Adrenal gland (tissue), 12 donors: ENCODE data around the gene ARHGAP8. TPM values are rescaled to one million over a fixed set of nuclear protein-coding genes. Genes with fewer than 3 reads are reported as not detected.

ENCODE experiments used
- DNase-seq, 7 donors: peaks; one replicate each; pipeline ENCODE4 v3.0.0-alpha.2; 2019 to 2020
- H3K27ac ChIP-seq, 5 donors: fragments of 200-600 bp; sonication (generic) in 4 of 5; 1 replicate in 3 of 5; 2 replicates in 2 of 5; pipeline versions ENCODE4 v1.5.1 to v1.8.0; 2016 to 2020; ENCODE audit warnings: mild to moderate bottlenecking in 1 of 5
- H3K27me3 ChIP-seq: fragments of 200-600 bp; 2 replicates; pipeline ENCODE4 v1.8.0; 2021
- H3K36me3 ChIP-seq, 2 donors: fragments of 200-600 bp; replicated peaks in 1 of 2; 1 replicate in 1 of 2; 2 replicates in 1 of 2; pipeline versions ENCODE4 v1.5.1 to v1.8.0; 2018 to 2022
- H3K4me1 ChIP-seq, 2 donors: fragments of 200-600 bp; replicated peaks in 1 of 2; 1 replicate in 1 of 2; 2 replicates in 1 of 2; pipeline versions ENCODE4 v1.5.1 to v1.8.0; 2018 to 2021
- H3K4me3 ChIP-seq, 4 donors: fragments of 200-600 bp; sonication (generic) in 3 of 4; one replicate each; pipeline ENCODE4 v1.5.1; 2016 to 2018
- H3K9me3 ChIP-seq, 3 donors: fragments of 200-600 bp; sonication (generic) in 1 of 3; replicated peaks in 1 of 3; 1 replicate in 2 of 3; 2 replicates in 1 of 3; pipeline versions ENCODE4 v1.5.1 to v1.8.0; 2016 to 2021
- POLR2A ChIP-seq, 2 donors: fragments of 450-650 bp; IDR thresholded peaks; one replicate each; pipeline ENCODE4 v1.6.1; 2017; ENCODE audit warnings: antibody characterized with exemption in 2 of 2, mild to moderate bottlenecking in 2 of 2, moderate library complexity in 1 of 2
- WGBS, 4 donors: extraction: QIAGEN DNeasy Blood & Tissue Kit in 2 of 4; methylation state at CpG; one replicate each; pipeline versions ENCODE4 v1.1.5 to v1.1.7; 2013 to 2017; 5-methylcytosine and 5-hydroxymethylcytosine counted together
- intact Hi-C, 2 donors: fragments of 100-400 bp; cut with DNase I; formaldehyde crosslinking; loops; one replicate each; pipeline versions ENCODE4 v1.14.1 to v1.15.0; 2022 to 2023
- polyA plus RNA-seq, 3 donors: library from polyadenylated mRNA; stranded (reverse); fragments of 200-250 nt in 2 of 3; fragments of 350-450 nt in 1 of 3; fragmentation: Illumina TruSeq in 1 of 3; extraction: RNeasy Lipid Tissue Mini Kit (QIAGEN cat#74804) in 1 of 3; gene quantifications; one replicate each; pipeline ENCODE4 v1.2.3, GENCODE V29; 2013 to 2014
- total RNA-seq, 9 donors: library from RNA; depleted of rRNA in 4 of 9; stranded (reverse); fragments of >200 nt in 4 of 9; fragments of 120-200 nt in 1 of 9; fragmentation: NEBNext Ultra II Directional in 1 of 9; extraction: Animal tissue kit (Norgen Biotek cat#: 25700) in 1 of 9; gene quantifications; one replicate each; pipeline versions ENCODE4 v1.1.0 to v1.2.4, GENCODE V29; 2013 to 2023
- TF ChIP-seq, protein P1 (sequence below), 6 experiments: fragments of 450-650 bp in 4 of 6; fragments of 200-600 bp in 2 of 6; sonication (generic) in 1 of 6; IDR thresholded peaks; 1 replicate in 5 of 6; 2 replicates in 1 of 6; pipeline versions ENCODE4 v1.5.1 to v1.8.0; 2016 to 2021; ENCODE audit warnings: antibody characterized with exemption in 6 of 6, mild to moderate bottlenecking in 2 of 6, moderate library complexity in 1 of 6
- donor health status: healthy with polysubstance abuse.
- donor health status: Bipolar disorder and iron deficiency.
- donor health status: DM: yes; HTN: yes; CAD: no.
- donor health status: DM: no; HTN: no; CAD: no.
- donor health status: DM: no; HTN: no; CAD: no.
- donor health status: DM: yes; HTN: yes; CAD: no.

Gene ARHGAP8
- total and polyA plus RNA-seq, 12 donors, result 0.12 to 17.8 (median 1.1) TPM

DNA sequence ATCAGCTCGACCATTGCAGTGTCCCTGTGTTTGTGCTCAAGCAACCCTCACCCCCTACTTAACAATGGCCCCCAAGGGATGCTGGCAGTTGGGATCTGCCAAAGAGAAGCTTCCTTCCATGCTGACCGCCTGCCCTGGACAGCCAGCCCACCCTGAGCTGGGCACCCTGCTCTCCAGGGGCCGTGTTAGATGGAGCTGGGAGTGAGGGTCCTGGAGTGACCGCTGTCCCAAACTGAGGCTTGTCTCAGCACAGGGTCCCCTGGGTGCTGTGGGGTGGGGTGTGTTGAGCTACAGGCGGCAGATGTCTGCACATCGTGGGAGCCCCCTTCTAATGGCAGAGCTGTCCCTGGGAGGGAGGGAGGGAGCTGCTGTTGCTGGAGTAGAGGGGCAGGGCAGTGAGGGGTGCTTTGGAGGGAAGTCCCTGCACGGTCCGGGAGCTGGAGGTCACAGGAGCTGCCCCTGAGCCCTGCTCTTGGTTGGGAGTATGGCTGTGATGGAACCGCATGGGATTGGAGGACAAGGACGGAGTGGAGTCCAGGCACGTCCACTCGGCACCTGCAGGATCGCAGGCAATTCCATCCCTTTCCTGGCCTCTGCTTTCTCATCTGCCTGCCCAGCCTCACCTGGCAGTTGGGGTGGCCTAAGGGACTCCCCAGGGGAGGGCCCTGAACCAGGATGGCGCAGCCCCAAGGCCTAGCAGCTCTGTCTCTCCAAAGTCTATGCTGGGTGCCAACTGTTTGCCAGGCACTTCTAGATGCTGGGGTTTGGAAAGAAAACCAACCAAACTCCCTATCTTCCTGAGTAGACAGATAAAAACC, 126.3 kb downstream of the ARHGAP8 start:
- TF ChIP-seq, protein P1, sequence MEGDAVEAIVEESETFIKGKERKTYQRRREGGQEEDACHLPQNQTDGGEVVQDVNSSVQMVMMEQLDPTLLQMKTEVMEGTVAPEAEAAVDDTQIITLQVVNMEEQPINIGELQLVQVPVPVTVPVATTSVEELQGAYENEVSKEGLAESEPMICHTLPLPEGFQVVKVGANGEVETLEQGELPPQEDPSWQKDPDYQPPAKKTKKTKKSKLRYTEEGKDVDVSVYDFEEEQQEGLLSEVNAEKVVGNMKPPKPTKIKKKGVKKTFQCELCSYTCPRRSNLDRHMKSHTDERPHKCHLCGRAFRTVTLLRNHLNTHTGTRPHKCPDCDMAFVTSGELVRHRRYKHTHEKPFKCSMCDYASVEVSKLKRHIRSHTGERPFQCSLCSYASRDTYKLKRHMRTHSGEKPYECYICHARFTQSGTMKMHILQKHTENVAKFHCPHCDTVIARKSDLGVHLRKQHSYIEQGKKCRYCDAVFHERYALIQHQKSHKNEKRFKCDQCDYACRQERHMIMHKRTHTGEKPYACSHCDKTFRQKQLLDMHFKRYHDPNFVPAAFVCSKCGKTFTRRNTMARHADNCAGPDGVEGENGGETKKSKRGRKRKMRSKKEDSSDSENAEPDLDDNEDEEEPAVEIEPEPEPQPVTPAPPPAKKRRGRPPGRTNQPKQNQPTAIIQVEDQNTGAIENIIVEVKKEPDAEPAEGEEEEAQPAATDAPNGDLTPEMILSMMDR (IDR thresholded peaks at IDR 0.05), result no peak
- no peak for TF ChIP-seq POLR2A (IDR thresholded peaks at IDR 0.05)
- Histone ChIP-seq H3K4me3 (no peak overlapping the region), H3K27ac (no peak overlapping the region), H3K9me3 (no peaks in the 10 kb centered on the region), H3K36me3 (no peaks in the 10 kb centered on the region), H3K4me1 (no peaks in the 10 kb centered on the region), H3K27me3 (no peaks in the 10 kb centered on the region)
- WGBS, 4 donors, result 81 to 91% (median 86%) methylated on average over 6 to 14 of the region's 14 CpGs
- DNase-seq, result no peak
- intact Hi-C loops, result no loop called here

DNA sequence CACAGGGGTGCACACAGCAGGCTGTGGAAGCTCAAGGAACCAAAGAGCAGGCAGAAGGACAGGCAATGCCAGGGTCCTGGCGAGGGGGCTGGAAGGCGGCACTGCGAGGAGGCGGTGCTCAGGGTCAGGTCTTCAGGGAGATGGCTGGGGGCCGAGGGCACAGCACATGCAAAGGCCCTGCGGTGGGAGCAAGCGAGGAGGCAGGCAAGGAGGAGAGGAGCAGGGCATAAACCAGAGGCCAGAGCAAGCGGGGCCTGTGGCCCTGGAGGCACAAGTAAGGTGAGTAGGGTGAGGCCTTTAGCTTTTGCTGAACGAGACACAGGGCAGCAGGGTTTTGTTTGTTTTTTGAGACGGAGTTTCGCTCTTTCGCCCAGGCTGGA, 126.9 kb downstream of the ARHGAP8 start:
- DNase-seq, result no peak
- intact Hi-C loops, result no loop called here
- Histone ChIP-seq H3K4me3 (no peak overlapping the region), H3K4me1 (no peaks in the 10 kb centered on the region), H3K27me3 (no peaks in the 10 kb centered on the region), H3K36me3 (no peaks in the 10 kb centered on the region), H3K27ac (no peak overlapping the region), H3K9me3 (no peaks in the 10 kb centered on the region)
- TF ChIP-seq, protein P1 (IDR thresholded peaks at IDR 0.05), result no peak
- TF ChIP-seq POLR2A (IDR thresholded peaks at IDR 0.05), result no peak
- WGBS, 4 donors, result 93 to 96% (median 96%) methylated on average over 12 of the region's 12 CpGs

DNA sequence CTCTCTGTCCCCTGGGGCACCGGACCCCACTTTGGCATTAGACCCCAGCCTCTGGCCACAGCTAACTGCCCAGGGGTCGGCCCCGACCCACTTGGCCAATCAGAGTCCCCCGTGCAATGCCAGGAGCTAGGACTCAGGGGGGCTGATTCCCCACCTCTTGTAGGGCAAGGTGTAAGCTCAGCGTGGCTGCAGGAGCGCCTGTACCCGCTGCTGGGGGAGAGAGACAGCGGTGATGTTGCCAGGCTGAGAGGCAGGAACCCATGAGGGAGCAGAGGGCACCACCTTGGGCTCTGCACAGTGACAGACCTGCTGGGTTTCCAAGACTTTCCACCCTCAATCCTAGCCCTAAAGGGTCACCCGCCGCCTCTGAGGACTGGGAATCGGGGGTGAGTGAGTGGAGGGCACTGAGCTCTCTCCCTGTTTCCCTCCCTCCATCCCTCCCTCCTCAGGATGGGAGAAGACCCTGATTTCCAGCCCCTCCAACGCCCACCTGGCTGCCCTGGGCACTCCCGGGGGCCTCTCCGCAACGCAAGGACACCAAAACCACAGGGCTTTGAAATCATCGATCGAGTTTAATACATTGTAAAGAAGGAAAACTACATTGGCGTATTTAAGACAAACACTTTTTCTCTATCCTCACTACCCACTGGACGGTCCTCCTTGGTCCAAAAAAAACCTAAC, 128.4 kb downstream of the ARHGAP8 start:
- no peak overlapping the region for H3K27ac ChIP-seq
- intact Hi-C loops, result no loop called here
- no peaks in the 10 kb centered on the region for H3K4me1 ChIP-seq
- H3K9me3 ChIP-seq, result no peaks in the 10 kb centered on the region
- WGBS, 4 donors, result 93 to 96% (median 95%) methylated on average over 12 to 19 of the region's 19 CpGs
- no peaks in the 10 kb centered on the region for H3K27me3 ChIP-seq
- H3K36me3 ChIP-seq, result no peaks in the 10 kb centered on the region
- no peak overlapping the region for H3K4me3 ChIP-seq
- peak in 1 of 7 donors; percentile 1 for DNase-seq
- TF ChIP-seq, protein P1 (IDR thresholded peaks at IDR 0.05), result no peak
- TF ChIP-seq POLR2A (IDR thresholded peaks at IDR 0.05), result no peak

DNA sequence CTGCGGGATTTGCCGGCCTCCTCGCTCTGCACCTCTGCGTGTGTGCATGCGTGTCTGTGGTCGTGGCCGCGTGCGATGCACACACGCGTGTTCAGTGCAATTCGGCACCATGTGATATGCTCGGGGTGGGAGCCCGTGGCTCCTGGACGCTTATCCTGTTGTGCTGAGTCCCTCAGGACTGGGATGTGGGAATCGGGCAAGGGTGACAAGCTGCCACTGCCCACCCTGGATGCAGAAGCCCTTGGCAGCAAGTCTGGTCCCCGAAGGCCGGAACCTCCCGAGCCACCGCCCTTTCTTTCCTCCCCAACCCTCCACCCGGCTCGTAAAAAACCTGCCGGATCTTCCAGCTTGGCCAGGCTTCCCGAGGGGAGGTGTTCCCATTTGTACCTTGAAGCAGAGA, 129.2 kb downstream of the ARHGAP8 start:
- Histone ChIP-seq H3K36me3 (no peaks in the 10 kb centered on the region), H3K9me3 (no peaks in the 10 kb centered on the region), H3K4me1 (no peaks in the 10 kb centered on the region), H3K27ac (no peak overlapping the region), H3K4me3 (no peak overlapping the region), H3K27me3 (no peaks in the 10 kb centered on the region)
- WGBS, 4 donors, result 89 to 93% (median 90%) methylated on average over 20 to 24 of the region's 24 CpGs
- TF ChIP-seq, protein P1 (IDR thresholded peaks at IDR 0.05), result no peak
- no peak for TF ChIP-seq POLR2A (IDR thresholded peaks at IDR 0.05)
- DNase-seq, result peak in 1 of 7 donors; percentile 4
- intact Hi-C loops, result no loop called here
